Loucy (cell line): Measurements from ENCODE around the gene PBX1.

Source experiments
- CTCF ChIP-seq: fragments of 200-600 bp; sonication (generic); conservative IDR thresholded peaks from 2 replicates; pipeline ENCODE4 v1.5.1; 2014; ENCODE audit warnings: mild to moderate bottlenecking, antibody characterized with exemption, low read length
- EZH2phosphoT487 ChIP-seq: fragments of 200-600 bp; IDR thresholded peaks from 2 replicates; pipeline ENCODE4 v1.6.1; 2018; ENCODE audit warnings: antibody characterized with exemption, mild to moderate bottlenecking, moderate library complexity, borderline replicate concordance

- TF ChIP-seq EZH2phosphoT487 (no peak), CTCF (no peak)
These were observed 148.9 kb downstream of the PBX1 start for GRCh38 chr1:164707868-164708331.
